HG03558 (cell line): Measurements from ENCODE around the gene ATP10B.

Source experiments
- ATAC-seq: cut with Tn5 transposase; IDR thresholded peaks from one replicate; pipeline ENCODE4 v1.9.1; 2021; ENCODE audit warnings: moderate number of reproducible peaks; ENCODE audit not compliant: unreplicated experiment; ENCODE audit errors: extremely low read depth

The ATP10B gene

GRCh38 chr5:160643616-160644240 lies 208.3 kb downstream of the ATP10B start:
- ATAC-seq, result no peak

- ATAC-seq, result no peak
These were observed 210.6 kb downstream of the ATP10B start for GRCh38 chr5:160641405-160641804.

GRCh38 chr5:160640406-160640805 lies 211.6 kb downstream of the ATP10B start:
- no peak for ATAC-seq

GRCh38 chr5:160638161-160638742 lies 213.8 kb downstream of the ATP10B start:
- ATAC-seq, result no peak

- no peak for ATAC-seq
These were observed 214.5 kb downstream of the ATP10B start for GRCh38 chr5:160637357-160638090.

GRCh38 chr5:160635663-160636062 lies 216.3 kb downstream of the ATP10B start:
- no peak for ATAC-seq

- ATAC-seq, result no peak
These were observed 217.0 kb downstream of the ATP10B start for GRCh38 chr5:160635046-160635445.

- ATAC-seq, result no peak
These were observed 223.0 kb downstream of the ATP10B start for GRCh38 chr5:160629003-160629402.

- no peak for ATAC-seq
These were observed 223.4 kb downstream of the ATP10B start for GRCh38 chr5:160628619-160628968.

GRCh38 chr5:160627921-160628618 lies 223.9 kb downstream of the ATP10B start:
- ATAC-seq, result no peak

GRCh38 chr5:160626322-160626721 lies 225.7 kb downstream of the ATP10B start:
- ATAC-seq, result no peak

GRCh38 chr5:160621526-160621925 lies 230.5 kb downstream of the ATP10B start:
- ATAC-seq, result no peak

- ATAC-seq, result no peak
These were observed 231.6 kb downstream of the ATP10B start for GRCh38 chr5:160620401-160620800.

- no peak for ATAC-seq
These were observed 232.6 kb downstream of the ATP10B start for GRCh38 chr5:160619381-160619780.

- no peak for ATAC-seq
These were observed 233.7 kb downstream of the ATP10B start for GRCh38 chr5:160618286-160618685.

- no peak for ATAC-seq
These were observed 235.1 kb downstream of the ATP10B start for GRCh38 chr5:160616712-160617497.

GRCh38 chr5:160614136-160614535 lies 237.9 kb downstream of the ATP10B start:
- ATAC-seq, result no peak

GRCh38 chr5:160605266-160605665 lies 246.7 kb downstream of the ATP10B start:
- ATAC-seq, result no peak

- no peak for ATAC-seq
These were observed 247.5 kb downstream of the ATP10B start for GRCh38 chr5:160604484-160604883.

- no peak for ATAC-seq
These were observed 249.3 kb downstream of the ATP10B start for GRCh38 chr5:160602744-160603143.
